ENCODE results near the gene CSF1.

CSF1 gene

DNA sequence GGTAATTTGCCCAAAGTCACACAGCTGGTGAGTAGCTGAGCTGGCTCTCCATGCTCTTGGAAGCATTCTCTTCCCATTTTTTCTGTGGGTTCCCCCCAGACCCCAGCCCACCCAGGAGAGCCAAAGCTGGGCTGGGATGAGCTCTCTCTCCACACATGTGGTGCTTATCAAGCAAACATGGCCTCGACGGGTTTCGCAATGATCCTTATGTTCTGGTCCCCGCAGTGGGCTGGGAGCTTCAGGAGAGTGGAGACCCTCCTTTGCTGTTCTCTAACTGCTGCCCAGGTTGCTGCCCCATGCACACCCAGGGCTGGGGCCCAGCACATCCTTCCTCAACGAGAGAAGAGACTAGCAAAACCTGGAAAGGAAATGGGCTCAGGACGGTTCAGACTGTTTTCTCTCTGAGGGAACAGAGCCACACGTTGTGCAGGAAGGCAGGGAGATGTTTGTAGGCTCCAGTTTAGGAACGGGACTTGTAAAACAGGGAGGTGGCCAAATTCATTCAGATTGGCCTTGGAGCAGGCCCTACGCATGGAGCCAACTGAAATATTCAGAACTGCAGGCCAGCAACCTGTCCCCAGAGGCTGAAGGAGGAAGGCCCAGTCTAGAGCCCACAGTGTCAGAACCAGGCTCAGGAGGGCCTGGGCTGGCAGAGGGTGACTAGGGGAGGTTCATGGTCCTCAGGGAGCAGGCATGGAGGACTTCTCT lies 27.2 kb upstream of the CSF1 start:
- DNase-seq = no peak

DNA sequence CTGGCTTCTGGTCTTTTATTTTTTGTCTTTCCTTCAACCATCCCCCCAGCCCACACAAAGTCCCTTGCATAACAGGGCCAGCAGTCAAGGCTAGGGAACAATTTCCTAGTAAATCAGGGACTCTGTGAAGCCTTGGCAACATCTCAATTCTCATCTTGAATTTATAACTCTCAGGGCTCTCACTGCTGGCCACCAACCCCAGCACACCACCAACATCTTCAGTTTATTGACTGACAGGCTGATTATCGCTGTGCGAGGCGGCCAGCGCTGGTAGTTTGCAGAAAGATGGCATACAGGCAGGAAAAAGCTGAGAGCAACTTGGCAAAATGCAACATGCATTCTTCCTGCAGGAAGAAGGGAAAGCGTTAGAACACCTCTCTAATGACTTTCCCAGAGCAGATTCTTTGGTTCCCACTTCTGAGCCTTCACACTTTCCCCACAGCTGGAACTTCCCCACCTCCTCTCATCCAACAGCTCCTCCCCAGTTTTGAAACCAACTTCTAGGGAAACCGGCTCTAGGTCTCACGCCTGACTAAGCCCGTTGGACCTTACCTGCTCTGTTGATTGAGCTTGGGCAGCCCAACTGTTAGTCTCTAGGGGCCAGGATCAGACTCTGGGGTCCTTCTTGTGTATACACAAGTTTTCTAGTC lies 26.3 kb upstream of the CSF1 start:
- no peak for DNase-seq

DNA sequence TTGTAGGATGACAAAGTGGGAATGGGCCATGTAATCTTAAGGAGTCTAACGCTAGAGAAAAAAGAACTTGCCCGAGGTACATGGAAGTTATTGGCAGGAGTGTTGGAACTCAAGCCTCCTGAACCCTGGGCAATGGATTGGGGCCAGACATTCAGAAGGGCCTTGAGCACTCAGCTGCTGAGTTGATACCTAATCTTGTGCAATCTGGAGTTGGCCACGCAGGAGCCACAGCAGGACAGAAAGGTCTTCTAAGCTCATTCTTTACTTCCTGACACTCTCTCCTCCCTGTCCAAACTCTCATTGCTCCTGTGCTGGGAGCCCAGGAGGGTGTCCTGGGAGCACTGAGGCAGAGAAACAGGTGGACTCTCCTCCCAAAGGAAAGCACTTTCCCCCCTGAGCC lies 25.1 kb upstream of the CSF1 start:
- no peak for DNase-seq

DNA sequence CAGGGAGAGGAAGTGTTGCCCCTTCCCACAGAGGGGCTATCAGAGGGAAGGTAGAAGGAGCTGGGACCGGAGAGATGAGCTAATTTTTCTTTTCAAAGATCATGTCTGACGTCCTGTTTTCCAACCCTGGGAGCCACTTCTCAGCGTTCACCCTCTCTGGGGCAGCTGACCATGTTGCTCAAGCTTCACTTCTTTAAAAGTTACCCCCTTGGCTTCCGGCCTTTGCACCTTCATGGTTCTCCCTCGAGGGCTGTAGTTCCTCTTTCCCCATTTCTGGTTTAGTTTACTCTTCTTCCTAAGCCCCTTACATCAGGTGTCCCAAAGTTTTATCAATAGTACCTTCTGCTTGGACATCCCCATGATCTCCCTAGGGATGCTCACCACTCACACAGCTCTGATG lies 23.8 kb upstream of the CSF1 start:
- no peak for DNase-seq

DNA sequence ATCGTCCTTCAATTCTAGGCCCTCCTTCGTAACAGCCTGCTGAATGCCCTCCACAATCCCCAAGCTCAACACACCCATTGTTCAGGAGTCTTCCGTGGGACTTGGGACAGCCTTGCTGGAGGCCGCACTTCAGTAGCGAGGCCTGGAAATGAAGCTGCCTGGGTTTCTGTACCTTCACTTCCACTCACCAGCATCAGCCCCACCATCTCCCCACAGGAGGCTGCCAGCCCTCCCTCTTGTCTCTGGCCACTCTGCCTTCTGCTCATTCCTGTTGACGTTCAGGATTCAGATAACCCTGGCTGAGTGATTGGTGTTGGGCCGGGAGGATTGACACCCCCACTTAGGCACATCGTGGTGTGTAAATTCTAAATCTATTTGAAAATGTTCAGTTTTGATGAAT lies 23.4 kb upstream of the CSF1 start:
- no peak for DNase-seq

DNA sequence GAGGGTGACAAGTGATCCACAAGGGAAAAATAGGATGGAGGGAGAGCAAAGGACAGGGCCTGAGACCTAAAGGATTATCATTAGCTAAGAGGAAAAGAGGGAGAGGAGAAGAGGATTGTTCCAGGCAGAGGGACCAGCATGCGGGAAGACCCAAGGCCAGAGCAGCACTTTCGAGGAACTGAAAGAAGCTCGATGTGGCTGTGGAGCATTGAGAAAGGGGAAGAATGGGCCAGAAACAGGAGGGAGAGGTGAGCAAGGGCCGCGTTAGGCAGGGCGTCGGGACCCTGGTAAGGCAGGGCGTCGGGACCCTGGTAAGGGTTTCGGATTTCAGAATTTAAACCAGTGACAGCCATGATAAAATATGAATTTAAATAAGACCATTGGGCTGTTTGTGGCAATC lies 22.8 kb upstream of the CSF1 start:
- DNase-seq = no peak

DNA sequence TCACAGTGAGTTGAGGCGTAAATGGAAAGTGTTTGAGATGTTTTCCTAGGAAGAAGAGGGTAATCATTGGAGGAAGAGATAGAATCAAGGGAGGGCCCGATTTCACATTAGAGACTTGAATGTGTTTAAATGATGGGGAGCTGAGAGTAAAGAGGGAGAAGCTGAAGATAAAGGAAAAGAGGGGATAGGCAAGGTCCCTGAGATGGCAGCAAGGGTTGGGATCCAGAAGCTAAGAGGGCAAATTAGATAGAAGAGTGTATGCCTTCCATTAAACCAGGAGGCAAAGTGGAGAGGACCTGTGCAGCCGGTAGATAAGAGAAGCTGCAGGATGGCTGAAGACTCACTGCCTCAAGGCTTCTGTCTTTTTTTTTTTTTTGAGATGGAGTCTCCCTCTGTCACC lies 21.6 kb upstream of the CSF1 start:
- DNase-seq = no peak

DNA sequence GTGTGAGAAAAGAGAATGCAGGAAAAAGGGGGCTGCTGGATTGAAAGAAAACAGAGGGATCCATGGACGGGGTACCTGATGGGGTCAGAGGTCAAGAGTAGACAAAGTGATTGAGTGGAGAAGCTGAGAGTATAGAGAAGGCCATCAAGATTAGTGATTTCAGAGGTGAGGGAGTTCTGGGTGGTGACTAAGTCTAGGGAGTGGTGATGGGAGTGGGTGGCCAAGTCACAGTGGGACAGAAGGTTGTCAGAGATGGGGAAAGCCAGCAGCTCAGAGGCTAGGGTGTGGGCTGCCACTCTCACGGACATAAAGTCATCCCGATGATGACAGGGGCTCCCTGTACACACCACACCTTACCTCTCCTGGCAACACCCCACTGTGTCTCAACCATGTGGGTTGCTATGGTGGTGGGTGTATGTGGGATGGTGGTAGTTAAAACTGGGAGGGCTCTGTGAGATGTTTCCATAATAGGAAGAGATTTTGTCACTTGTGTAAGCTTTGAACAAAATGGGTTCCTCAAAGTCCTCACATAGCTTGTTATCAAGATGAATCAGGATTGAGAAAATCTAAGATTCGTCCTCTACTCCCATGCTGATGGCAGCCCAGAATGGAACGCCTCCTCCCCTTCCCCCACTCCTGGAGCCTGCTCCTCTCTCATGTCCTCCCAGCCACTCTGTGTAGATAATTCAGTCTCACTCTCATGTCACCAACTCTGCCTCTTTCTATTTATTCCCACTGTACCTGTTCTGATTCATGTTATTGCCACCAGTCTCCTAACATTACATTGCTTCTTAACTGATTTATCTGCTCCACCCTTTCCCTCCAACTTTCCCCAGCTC lies 20.3 kb upstream of the CSF1 start:
- no peak for DNase-seq

DNA sequence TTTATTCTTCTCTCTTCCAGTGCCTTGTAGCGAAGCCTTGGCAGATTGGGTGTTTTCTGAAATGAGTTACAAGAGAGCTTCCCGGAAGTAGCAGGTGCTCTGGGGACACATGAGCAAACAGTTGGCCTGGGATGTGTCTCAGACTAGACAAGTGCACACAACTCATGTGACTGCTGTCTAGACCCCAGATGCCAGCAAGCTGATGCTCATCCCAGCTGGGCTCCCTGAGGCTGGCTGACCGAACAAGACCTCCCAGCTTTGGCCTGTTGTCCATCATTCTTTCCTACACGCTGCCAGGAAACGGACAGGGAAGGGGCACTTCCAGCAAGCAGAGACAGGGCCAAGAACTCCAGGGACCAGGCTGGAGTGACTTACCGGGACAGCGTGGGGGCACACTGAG lies 18.7 kb upstream of the CSF1 start:
- DNase-seq = no peak

DNA sequence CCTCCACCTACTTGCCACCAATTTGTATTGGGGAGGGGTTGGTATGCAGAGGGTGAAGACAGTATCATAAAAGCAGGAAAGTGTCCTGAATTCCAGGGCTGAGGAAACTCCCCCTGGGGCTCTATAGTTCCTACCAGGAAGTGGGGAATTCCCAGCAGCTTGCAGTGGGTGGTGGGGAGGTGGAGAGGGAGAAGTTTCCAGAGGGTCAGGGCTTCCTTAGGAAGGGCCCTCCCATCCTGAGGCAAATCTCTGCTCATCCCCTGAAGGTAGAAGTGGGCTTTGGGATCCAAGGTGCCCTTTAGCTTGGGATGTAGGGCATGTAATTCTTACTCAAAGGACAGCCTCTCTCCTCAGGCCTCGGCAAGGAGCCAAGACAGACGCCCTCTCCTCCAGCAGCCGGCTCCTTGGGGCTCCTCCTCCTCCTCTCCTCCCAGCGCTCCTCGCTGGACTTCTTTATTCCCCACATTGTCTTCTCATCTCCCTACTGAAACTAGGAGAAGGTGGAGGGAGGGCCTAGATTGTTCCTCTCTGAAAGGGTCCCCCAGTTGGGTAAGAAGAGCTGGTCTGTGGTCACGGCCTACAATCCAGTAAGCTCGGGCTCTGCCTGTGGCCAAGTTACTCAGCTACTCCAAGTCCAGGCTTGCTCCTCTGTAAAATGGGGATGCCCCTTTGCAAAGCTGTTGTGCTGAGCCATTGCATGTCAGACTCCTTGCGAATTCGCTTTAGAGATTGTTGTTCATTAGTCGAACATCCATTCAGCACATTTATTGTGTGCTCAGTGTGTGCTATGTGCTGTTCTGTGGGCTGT lies 17.9 kb upstream of the CSF1 start:
- DNase-seq = no peak

DNA sequence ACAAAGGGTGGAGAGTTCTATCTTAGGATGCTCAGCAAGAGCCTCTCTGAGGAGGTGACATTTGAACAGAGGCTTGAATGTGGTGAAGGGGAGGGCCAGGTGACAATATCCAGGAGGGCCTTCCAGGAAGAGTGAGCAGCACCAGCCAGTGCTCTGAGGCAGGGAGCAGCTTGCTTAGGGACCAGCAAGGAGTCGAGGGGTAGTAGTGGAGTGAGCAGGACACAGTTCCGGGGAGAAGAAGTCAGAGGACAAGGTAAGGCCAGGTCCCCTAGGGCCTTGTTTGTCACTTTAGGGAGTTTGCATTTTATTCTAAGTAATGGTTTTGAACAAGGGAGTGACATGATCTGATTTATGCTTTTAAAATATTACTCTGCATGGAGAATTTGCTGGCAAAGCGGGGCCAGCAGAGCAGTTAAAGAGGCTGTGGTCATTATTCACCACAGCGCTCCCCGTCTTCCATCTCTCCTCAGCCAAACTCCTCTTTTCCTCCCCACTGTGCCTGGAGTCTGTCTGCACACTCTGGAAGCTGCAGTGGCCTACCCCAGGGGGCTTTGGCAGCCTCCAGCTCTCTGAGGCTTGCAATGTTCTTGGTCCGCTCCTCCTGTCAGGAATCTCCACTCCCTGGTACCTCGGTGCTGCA lies 17.0 kb upstream of the CSF1 start:
- no peak for DNase-seq

DNA sequence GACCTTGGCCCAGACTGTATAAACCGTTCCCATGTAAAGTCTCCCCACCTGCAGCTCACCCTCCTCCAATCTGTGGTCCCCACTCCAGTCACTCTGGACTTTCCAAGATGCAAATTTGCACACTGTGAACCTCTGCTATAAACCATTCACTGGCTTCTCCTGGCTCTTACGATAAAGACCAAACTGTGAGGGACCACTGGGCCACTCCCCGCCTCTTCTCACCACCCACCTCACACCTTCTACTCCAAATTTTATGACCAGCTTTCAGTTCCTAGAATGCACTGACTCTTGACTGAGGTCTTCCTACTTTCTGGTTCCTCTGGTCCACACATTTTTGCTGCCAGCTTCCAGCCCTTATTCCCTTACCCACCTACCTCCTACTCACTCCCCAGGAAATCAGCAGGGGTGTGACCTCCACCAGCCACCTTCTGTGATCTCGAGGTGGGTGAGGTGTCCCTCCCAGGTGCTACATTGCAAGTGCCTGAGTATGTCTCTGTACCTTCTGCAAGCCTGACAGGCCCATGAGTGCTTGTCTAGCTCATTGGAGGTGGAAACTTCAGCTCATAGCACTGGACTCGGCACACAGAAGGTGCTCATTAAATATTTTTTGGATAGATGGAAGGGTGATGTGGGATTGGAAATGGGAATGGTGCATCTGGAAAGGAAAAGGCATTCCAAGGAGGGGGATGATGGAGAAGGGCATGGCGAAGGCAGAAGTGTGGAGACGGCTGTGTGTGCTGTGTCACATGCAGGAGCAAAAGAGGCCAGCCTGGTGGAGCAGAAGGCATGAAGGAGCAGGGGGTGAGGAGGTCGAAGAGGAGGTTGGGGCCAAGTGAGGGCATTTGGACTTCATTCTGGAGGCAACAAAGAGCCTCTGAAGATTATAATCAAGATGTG lies 15.6 kb upstream of the CSF1 start:
- no peak for DNase-seq

DNA sequence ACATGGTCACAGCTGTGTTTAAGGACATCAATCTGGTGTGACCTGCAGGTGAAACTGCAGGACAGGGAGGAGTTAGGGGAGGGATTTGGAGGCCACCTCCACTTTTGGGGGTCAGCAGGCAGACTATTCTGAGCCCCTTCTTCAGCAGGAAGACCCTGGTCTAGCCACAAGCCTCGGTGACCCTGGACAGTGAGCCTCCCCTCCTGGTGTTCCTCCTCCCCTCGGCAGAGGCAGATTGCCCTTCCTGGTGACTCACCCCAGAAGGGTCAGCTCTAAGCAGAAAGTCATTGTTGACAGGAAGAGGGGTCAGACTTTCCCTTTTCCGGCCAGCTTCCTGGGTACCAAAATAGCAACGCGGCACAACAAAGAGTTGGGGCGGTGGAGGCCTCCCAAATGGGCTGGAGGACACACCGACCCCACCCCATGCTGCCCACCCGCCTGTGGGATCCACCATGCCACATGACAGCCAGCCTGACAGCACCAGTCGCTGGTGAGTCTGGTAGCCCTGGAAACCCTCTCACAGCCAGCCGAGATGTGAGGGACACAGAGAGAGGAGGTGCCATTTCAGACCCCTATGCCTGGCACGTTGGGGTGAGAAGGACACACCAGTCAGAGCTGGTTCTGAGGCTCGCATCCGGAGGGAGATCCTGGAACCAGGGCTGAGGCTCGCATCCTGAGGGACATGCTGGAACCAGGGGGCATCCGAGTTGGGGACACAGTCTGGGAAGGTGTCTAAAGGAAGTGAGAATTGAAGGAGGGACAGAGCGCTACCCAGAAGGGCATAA lies 14.7 kb upstream of the CSF1 start:
- DNase-seq = no peak

DNA sequence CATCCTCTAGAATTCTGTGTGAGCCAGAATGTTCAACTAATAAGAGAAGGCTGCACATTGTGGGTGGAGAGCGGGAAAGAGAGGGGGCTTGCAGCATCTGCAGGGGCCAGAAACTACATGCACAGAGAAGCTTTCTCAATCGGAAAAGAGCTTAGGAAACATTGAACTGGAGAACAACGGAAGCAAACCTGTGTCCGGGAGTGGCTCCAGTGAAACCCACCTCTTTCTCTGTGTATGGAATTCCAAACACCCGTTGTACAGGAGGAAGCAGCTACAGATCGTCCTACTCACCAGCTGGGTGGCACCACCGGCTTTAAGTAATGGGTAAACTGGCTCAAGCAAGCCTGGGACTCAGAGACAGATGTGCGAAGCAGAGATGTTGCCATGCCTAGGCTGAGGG lies 14.0 kb upstream of the CSF1 start:
- no peak for DNase-seq

DNA sequence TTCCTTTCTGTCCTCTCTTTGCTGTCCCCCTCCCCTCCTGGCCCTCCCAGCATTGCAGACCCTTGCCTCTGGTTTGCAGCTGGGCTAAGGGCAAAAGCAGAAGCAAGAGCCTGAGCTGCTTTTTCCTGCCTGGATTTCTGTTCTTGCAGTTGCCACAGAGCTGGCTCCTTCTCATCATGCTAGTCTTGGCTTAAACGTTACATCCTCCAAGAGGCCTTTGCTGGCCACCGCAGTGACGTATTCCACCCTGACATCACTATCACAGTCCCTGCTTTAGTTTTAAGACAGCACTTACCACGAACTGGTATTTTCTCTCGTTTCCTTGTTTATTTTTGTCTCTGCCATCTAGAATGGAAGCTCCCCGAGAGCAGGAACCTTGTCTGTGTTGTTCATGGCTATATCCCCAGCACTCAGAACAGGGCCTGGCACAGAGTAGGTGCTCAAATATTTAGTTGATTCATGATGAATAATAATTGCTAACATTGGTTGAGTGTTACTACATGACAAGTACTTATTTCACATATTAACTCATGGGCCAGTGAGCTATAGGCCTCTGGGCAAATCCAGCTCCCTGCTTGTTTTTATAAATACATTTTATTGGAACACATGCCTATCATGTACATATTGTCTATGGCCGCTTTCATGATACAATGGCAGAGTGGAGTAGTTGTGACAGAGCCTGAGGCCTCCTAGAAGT lies 13.2 kb upstream of the CSF1 start:
- no peak for DNase-seq

DNA sequence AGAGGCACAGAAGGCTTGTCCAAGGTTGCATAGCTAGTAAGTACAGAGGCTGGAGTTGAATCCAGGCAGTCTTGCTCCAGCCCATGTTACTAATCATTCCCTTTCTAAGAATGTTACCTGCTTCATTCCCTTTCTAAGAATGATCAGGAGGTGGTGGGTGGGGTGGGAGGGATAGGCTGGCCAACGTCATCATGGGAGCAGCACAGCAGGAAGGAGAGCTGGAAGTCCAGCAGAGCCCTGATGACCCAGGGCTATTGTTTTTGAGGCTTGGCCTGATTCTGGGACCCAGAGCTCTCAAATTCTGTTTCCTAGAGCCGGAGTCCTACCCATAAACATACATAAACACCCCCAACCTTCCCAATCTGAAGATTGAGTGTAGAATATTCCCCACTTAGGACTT lies 11.8 kb upstream of the CSF1 start:
- no peak for DNase-seq

DNA sequence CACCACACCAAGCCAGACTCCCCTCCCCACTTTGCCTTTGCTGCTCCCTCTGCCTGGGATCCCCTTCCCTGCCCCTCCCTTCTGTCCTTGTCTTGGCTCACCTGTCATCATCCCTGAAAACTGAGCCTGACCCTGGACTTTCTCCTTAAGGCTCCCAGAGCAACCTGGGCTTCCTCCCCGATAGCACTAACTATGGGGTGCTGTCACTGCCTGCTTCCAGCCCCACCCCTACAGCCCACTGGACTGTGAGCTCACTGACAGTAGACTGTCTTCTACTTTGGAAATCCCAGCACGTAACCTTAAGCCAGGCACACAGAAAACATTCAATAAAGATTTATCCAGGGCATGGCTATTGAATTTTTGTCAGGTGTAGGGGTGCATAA lies 9.5 kb upstream of the CSF1 start:
- DNase-seq = no peak

DNA sequence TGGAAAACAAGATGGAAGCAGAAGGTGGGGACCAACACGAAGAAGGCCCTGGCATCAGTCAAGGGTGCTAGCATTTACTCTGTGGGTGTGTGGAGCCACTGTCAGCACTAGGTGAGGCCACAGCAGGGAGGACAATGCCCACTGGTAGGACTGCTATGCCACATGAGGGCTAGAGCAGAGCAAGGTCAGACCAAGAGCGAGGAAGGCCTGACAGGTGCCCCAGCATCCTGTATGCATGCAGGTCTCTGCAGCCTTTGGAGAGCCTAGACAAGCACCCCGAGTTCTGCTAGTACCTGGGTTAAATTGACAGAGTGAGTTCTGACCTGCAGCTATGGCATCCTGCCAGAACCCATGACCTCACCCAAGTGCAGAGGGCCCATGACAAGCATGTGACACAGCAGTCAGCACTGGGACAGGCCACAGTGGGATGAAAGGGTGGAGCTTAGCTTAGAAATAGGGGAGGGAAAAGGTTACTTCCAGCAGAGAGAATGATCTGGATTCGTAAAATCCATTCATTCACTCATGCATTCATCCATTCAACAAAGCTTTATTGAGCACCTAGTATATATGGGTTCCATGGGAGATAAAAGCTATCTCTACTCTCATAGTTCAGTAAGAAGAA lies 9.0 kb upstream of the CSF1 start:
- DNase-seq = peak; percentile 49

DNA sequence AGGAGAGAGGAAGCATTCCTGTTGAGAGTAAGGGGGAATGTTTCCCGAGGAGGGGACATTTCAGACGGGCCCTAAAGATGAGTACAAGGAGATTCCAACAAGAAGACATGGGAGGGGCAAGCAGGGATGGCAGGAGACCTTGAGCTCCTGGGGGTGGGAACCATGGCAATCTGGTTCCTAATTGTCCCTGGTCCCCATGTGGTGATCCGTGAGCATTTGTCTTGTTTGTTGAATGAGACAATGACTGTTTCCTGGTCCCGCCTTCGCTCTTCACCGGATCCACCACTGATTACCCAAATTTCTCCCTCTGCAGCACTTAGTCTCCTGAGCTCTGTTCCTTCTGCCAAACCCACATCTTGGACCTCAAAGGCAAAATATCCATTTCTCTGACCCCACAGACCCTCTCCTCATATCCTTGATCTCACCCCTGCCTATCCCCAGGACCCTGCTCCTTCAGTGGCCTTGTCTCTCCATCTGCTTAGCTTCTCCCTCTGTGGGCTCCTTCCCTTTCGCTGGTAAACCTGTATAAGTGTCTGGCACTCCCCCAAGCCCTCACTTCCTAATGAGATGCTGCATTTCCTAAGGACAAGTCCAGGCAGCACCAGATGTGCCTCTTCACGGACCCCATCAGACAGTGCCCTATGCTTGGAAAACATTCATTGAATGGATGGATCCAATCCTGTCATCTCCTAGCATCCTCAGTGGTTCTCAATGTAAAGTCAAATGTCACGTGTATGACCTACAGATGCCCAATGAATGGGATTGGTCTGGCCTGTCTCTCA lies 8.3 kb upstream of the CSF1 start:
- no peak for DNase-seq
